ENCODE measurements around the gene PTPRD. TPM values are rescaled to one million over a fixed set of nuclear protein-coding genes. Genes with fewer than 3 reads are reported as not detected.

PTPRD gene
- total RNA-seq, 1 donor = 0.52 TPM

DNA sequence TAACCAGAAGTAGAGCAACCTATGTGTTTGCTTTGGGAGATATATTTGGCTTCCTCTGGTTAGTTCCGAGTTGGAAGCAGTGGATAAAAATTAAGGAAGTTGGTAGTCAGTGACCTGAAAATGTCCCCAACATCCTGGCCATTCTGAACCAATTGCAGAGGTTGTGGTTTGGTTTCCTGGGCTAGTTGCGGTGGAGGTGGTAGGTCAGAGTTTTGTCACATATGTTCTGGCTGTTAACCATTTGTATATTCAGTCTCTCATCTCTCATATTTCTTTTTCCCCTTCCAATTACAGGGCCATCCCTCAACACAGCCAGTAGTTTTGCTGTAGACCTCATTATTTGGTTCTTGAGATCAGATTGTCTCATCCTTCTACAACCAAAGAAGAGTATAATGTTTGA lies 1026.9 kb downstream of the PTPRD start:
- no peaks in the 10 kb centered on the region for H3K9me3 ChIP-seq (ENCODE audit: low read depth, low read length)
- no peaks in the 10 kb centered on the region for H3K27me3 ChIP-seq (ENCODE audit: insufficient read depth, low read length)
- no peak overlapping the region for H3K4me3 ChIP-seq (ENCODE audit: low read length)
- no peaks in the 10 kb centered on the region for H3K4me1 ChIP-seq (ENCODE audit: insufficient read depth, low read length)

DNA sequence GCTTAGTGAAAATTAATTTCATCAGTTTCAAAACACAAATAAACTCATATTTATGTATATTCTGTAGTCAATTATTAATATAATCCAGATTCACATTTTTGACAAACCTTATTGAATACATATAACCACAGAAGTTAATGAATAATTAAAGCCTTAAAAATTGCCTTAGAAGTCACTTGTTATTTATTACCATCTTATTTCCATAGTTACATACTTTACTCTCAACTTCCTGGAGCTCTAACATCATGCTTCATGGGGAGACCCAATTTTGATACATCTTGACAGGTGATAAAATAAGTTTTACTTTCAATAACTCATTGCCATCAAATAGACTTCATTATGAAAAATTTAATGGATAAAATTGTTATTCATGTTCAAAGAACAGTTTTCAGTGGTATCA lies 1038.7 kb downstream of the PTPRD start:
- H3K27me3 ChIP-seq (ENCODE audit: insufficient read depth, low read length) = no peaks in the 10 kb centered on the region

DNA sequence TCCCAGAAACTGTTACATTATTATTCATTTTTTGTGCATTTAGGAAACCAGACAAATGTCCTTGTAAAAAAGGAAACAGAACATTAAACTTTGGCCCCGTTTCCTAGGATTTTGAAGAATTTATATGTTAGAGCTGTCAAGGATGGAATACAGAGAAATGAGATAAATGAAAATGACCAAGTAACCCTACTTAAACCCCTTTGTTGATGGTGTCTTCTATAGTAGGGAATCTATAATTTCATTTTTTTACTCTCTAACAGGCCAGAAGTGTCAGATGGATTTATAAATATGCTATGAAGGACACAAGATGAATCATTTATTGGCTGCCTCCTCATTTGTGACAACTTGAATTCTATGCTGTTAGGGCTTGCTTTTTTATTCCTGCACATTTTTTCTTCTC lies 1047.1 kb downstream of the PTPRD start:
- no peaks in the 10 kb centered on the region for H3K27me3 ChIP-seq (ENCODE audit: insufficient read depth, low read length)
- H3K4me1 ChIP-seq (ENCODE audit: insufficient read depth, low read length) = no peaks in the 10 kb centered on the region
- no peaks in the 10 kb centered on the region for H3K9me3 ChIP-seq (ENCODE audit: low read depth, low read length)
- H3K4me3 ChIP-seq (ENCODE audit: low read length) = no peak overlapping the region

More for the DNA sequence above, 1038.7 kb downstream of the PTPRD start:
- Histone ChIP-seq H3K4me3 (ENCODE audit: low read length) (no peak overlapping the region), H3K4me1 (ENCODE audit: insufficient read depth, low read length) (no peaks in the 10 kb centered on the region), H3K9me3 (ENCODE audit: low read depth, low read length) (no peaks in the 10 kb centered on the region)

DNA sequence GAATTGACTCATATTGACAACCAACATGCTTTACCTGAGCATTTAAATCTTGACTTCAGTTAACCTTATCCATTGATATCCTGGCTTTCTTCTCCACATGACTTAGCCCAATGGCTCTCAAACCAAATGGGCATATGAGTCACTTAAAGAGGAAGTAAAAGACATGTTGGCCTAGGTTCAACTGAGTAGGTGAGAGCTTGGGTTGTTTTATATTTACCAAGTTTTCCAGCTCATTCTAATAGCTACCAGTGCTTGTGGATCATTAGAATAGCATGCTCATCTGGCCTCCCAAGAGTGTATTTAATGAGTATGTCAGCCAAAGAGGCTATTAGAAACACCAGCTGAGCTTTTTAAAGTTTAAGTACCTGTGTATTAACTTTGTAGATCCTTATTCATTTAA lies 1049.0 kb downstream of the PTPRD start:
- Histone ChIP-seq H3K4me3 (ENCODE audit: low read length) (no peak overlapping the region), H3K9me3 (ENCODE audit: low read depth, low read length) (no peaks in the 10 kb centered on the region), H3K27me3 (ENCODE audit: insufficient read depth, low read length) (no peaks in the 10 kb centered on the region), H3K4me1 (ENCODE audit: insufficient read depth, low read length) (no peaks in the 10 kb centered on the region)

DNA sequence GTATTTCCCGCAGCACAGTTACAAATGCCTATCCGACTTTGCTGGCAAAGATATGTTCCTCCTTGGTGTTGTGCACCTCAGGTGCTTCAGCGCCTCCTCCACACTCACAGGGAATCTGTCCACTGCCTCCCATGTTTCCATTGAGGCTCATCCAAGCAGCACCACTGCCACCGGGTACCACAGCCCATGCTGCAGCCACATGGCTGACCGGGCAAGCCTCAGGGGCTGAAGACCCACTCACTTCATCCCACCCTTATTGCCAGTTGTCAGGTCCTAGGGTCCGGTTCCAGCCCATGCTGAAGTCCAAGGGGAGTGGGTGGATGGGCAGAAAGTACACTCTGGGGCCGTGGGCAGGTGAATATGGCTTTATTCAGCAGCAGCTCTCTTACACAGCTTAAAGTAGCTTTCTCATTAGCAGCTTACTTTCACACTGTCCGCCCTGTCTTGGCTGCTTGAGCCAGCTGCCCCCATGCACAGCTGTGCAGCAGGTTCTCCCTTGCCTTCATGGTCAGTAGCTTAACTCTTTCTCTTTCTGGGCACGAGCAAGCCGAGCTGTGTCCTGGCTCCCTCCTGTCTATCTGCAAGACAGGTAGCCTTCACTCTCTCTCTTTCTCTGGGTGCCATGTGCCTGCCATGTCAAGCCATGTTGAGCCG lies 1052.3 kb downstream of the PTPRD start:
- no peaks in the 10 kb centered on the region for H3K27me3 ChIP-seq (ENCODE audit: insufficient read depth, low read length)
- H3K9me3 ChIP-seq (ENCODE audit: low read depth, low read length) = no peaks in the 10 kb centered on the region
- no peaks in the 10 kb centered on the region for H3K4me1 ChIP-seq (ENCODE audit: insufficient read depth, low read length)
- no peak overlapping the region for H3K4me3 ChIP-seq (ENCODE audit: low read length)

DNA sequence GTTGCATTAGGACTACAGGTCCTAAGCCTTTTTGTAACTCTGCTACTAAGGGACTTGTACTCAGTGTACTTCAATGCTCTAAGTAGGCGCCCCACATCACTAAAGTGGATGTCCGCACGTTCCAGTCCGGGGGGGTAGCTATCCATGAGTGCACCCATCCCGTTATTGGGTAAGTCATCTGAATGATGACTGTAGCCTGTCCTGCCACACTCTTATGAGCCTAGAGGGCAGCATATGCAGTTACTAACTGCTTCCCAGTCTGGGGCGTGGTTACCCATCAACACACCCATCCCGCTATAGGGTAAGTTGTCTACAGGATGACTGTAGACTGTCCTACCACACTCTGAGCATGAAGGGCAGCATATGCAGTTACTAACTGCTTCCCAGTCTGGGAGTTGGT lies 1053.9 kb downstream of the PTPRD start:
- H3K27me3 ChIP-seq (ENCODE audit: insufficient read depth, low read length) = no peaks in the 10 kb centered on the region
- no peaks in the 10 kb centered on the region for H3K4me1 ChIP-seq (ENCODE audit: insufficient read depth, low read length)
- H3K9me3 ChIP-seq (ENCODE audit: low read depth, low read length) = no peaks in the 10 kb centered on the region
- H3K4me3 ChIP-seq (ENCODE audit: low read length) = no peak overlapping the region

DNA sequence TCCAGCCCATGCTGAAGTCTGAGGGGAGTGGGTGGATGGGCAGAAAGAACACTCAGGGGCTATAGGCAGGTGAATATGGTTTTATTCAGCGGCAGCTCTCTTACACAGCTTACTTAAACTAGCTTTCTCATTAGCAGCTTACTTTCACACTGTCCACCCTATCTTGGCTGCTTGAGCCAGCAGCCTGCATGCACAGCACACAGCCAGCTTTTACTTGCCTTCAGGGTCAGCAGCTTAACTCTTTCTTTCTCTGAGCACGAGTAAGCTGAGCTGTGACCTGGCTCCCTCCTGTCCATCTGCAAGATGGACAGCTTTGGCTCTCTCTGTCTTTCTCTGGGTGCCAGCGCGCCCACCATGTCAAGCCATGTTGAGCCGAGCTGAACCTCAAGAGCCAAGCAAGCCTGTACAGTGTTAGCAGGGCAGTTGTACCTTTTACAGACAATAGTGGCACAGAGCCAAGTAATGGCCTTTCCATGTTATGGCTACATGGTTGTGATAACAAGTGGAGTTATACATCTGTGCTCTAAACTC lies 1054.9 kb downstream of the PTPRD start:
- Histone ChIP-seq H3K27me3 (ENCODE audit: insufficient read depth, low read length) (no peaks in the 10 kb centered on the region), H3K4me3 (ENCODE audit: low read length) (no peak overlapping the region), H3K9me3 (ENCODE audit: low read depth, low read length) (no peaks in the 10 kb centered on the region), H3K4me1 (ENCODE audit: insufficient read depth, low read length) (no peaks in the 10 kb centered on the region)

DNA sequence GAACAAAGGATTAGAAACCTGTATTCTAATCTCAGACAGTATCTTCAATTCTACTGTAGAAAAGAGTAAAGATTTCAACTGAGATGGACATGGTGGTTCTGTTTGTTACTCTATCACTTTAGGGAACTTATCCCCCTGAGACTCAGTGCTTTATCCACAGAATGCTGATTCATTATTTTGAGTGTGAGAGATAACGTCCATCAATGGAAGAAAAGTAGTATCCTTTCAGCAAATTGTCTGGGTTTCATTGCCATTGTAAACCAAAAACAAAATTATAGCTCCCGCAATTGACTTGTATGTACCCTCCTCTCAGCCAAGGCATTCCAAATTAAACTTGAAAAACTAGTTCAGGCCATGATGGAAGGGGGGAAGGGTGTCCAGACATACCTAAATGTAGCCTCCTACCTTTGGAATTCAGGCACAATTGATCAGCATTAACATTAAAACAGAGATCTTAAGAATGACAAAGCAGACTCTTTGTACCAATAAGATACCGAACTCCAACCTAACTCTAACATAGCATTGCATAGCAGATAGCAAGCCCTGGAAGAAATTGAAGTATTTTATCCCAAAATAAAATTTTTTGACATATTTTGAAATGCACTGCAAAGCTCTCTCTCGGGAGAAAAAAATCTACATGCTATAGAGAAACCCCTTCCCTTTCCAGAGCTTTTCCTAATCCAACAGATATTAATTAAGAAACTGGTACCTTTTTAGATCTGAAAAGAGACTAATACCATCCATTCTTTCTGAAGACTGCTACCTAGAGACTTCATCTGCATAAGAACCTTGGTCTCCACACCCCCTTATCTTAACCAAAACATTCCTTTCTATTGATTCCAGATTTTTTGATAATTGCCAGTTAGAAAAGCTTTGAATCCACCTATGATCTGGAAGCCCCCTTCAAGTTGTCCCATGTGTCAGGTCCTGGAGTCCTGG lies 1055.7 kb downstream of the PTPRD start:
- Histone ChIP-seq H3K4me3 (ENCODE audit: low read length) (no peak overlapping the region), H3K27me3 (ENCODE audit: insufficient read depth, low read length) (no peaks in the 10 kb centered on the region), H3K4me1 (ENCODE audit: insufficient read depth, low read length) (no peaks in the 10 kb centered on the region), H3K9me3 (ENCODE audit: low read depth, low read length) (no peaks in the 10 kb centered on the region)

DNA sequence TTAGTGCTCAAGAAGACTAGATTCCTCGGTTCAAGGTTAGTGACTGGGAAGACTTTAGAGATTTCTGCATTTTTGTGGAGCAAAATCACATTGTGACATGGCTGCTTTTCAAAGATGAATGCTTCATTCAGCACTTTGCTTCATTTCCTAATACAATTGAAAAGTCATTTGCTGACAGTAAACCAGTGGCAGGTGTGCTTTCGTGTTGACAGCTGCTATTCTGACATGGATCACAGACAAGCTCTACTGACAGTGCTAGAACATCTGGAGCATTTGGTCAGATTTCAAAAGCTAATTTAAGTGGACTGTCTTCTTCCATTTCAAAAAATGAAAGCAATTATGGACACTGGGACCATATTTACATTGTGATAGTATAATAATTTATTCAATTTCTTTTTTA lies 1060.1 kb downstream of the PTPRD start:
- Histone ChIP-seq H3K27me3 (ENCODE audit: insufficient read depth, low read length) (no peaks in the 10 kb centered on the region), H3K4me3 (ENCODE audit: low read length) (no peak overlapping the region), H3K9me3 (ENCODE audit: low read depth, low read length) (no peaks in the 10 kb centered on the region), H3K4me1 (ENCODE audit: insufficient read depth, low read length) (no peaks in the 10 kb centered on the region)

DNA sequence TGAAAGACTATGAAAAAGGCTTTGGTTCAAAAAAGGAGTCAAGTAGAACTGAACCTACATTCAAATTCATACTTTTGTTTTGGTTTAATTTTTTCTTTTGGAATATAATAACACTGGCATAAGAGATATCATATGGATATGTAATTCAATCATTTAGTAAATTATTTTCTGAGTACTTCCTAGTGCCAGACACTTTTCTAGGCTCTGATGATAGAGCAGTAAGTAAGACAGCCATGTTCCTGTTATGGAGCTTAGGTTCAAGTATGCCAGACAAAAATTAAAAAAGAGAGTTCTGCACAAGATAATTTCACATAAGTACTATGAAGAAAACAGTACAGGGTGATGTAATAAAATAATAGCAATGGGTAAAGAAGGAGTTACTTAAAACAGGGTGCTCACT lies 1074.0 kb downstream of the PTPRD start:
- no peaks in the 10 kb centered on the region for H3K27me3 ChIP-seq (ENCODE audit: insufficient read depth, low read length)
- no peak overlapping the region for H3K4me3 ChIP-seq (ENCODE audit: low read length)
- H3K9me3 ChIP-seq (ENCODE audit: low read depth, low read length) = no peaks in the 10 kb centered on the region
- no peaks in the 10 kb centered on the region for H3K4me1 ChIP-seq (ENCODE audit: insufficient read depth, low read length)

DNA sequence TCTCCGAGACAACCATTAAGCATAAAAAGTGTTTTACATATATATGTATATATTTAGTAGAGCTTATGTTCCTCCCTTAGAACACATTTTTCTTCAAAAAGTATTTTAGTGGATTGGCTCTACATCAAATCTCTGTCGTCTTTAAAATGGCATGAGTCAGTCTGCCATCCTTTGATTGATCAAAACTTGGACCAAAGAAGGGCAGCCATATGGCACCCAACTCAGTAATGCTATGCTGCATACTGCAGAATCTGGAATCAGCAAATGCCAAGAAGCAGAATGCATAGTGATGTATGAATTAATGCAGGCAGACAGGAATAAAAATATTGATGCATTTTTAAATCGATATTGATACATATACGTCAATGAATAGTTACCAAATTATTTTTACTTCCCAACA lies 1074.4 kb downstream of the PTPRD start:
- Histone ChIP-seq H3K4me3 (ENCODE audit: low read length) (no peak overlapping the region), H3K27me3 (ENCODE audit: insufficient read depth, low read length) (no peaks in the 10 kb centered on the region), H3K4me1 (ENCODE audit: insufficient read depth, low read length) (no peaks in the 10 kb centered on the region), H3K9me3 (ENCODE audit: low read depth, low read length) (no peaks in the 10 kb centered on the region)

DNA sequence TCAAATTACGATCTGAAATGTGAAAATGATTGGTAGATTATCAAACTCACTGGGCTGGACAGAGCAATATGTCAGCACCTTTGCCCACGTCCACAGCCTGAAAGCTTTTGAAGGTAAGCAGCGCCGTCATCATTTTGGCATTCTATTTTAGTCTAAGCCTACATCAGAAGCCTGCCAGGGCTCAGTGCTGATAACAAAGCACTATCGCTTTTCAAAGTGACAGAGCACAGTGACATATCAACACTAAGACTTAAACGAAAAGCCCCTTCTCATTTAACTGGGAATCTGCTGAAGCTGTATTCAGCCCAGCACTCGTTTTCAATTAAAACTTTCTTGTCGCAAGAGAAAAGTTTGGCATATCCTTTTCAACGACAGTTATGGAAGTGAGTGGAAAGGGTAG lies 1076.3 kb downstream of the PTPRD start:
- Histone ChIP-seq H3K9me3 (ENCODE audit: low read depth, low read length) (no peaks in the 10 kb centered on the region), H3K27me3 (ENCODE audit: insufficient read depth, low read length) (no peaks in the 10 kb centered on the region), H3K4me1 (ENCODE audit: insufficient read depth, low read length) (no peaks in the 10 kb centered on the region), H3K4me3 (ENCODE audit: low read length) (no peak overlapping the region)

DNA sequence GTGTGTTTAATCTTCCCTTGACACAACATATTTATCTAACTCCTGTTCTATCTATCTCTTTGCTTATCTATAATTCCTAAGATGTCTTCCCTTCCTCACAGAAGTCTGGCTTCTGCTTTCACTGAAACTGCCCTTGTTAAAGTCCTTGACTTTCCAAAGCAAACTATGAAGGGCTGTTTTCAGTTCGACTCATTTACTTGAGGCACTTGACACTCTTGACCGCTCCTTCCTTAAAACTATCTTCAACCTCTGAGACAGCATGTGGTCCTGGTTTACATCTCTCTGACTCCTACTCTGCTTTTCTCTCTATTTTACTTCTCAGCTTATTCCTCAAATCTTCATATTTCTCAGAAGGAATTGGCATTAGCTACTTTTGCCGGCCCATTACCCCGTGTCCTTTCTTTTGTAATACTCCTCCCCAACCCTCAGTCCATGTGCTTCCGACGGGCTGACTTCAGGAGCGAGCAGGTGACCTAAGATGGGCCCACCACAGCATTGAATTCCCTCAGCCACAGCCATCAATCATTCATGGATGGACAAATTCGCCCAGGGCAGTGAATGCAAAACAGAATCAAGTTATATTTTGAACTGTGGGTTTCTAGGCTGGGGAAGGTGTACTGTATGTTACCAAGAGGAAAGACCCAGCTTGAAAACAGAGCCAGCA lies 1089.2 kb downstream of the PTPRD start:
- Histone ChIP-seq H3K4me3 (ENCODE audit: low read length) (no peak overlapping the region), H3K27me3 (ENCODE audit: insufficient read depth, low read length) (no peaks in the 10 kb centered on the region)

DNA sequence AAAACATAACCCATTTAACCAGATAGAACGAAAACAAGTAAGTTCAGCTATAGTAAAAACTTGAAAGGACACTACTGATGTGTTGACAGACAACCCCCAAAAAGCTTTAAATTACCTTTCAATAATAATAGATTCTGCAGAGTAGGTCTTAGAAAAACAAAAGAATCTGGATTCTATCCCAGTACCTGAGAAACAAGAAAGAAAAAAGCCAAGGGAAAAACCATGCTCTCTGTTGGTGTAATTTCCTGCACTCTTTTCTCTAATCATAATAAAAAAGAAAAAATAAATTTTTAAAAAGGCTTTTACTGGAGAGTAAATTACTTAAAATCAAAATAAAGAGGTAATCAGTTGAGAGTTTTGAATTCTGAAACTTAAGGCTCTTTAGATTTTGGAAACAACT lies 1090.4 kb downstream of the PTPRD start:
- Histone ChIP-seq H3K9me3 (ENCODE audit: low read depth, low read length) (no peaks in the 10 kb centered on the region), H3K4me1 (ENCODE audit: insufficient read depth, low read length) (no peaks in the 10 kb centered on the region), H3K4me3 (ENCODE audit: low read length) (no peak overlapping the region), H3K27me3 (ENCODE audit: insufficient read depth, low read length) (no peaks in the 10 kb centered on the region)

More for the DNA sequence above, 1089.2 kb downstream of the PTPRD start:
- Histone ChIP-seq H3K9me3 (ENCODE audit: low read depth, low read length) (no peaks in the 10 kb centered on the region), H3K4me1 (ENCODE audit: insufficient read depth, low read length) (no peaks in the 10 kb centered on the region)
